ENCODE data around the gene NRXN3.

DNA sequence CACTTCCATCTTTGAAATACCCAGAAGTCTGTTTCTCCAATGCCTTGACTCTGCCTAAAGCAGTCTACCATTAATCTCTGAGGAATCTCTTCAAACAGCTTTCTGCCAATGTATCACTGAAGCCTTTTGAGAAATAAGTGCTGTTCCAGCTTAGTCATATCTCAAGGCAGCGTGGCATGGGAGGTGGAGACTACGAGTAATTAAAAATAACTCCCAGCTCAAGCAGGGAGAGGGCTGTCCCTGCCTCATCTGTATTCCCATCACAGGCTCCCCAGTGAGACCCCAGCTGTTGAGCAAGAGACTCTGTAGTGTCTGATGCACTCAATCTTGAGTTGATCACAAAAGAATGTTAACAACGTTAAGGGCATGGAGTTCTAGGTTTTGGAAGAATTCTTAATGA is 1340.5 kb downstream of the NRXN3 start:
- no peak for TF ChIP-seq CTCF (conservative IDR thresholded peaks at IDR 0.05; ENCODE audit: low read length)
- no peak for TF ChIP-seq EZH2phosphoT487 (IDR thresholded peaks at IDR 0.05; ENCODE audit: borderline replicate concordance, low read depth, low read length)
